SK-N-SH (cell line): ENCODE results near the gene LPCAT2.

Source experiments
- EP300 ChIP-seq, 2 experiments: IDR thresholded peaks; 2 replicates each; pipeline versions ENCODE4 v1.4.0 to v1.6.1; 2012; ENCODE audit warnings: borderline replicate concordance in 1 of 2, low read depth in 1 of 2, low read length in 1 of 2
- EZH2phosphoT487 ChIP-seq: fragments of 200-600 bp; sonication (generic); IDR thresholded peaks from 2 replicates; pipeline ENCODE4 v1.6.1; 2017; ENCODE audit warnings: low read depth, mixed run types, mild to moderate bottlenecking, antibody characterized with exemption, moderate library complexity, borderline replicate concordance
- MXI1 ChIP-seq: IDR thresholded peaks from 2 replicates; pipeline ENCODE4 v1.6.1; 2012; ENCODE audit warnings: mild to moderate bottlenecking, low read depth, low read length, improper control_type of control experiment
- NFIC ChIP-seq: IDR thresholded peaks from 2 replicates; pipeline ENCODE4 v1.4.0; 2012; ENCODE audit warnings: borderline replicate concordance
- NRF1 ChIP-seq: IDR thresholded peaks from 2 replicates; pipeline ENCODE4 v1.6.1; 2012; ENCODE audit warnings: low read depth, mild to moderate bottlenecking, low read length
- POLR2AphosphoS5 ChIP-seq: IDR thresholded peaks from 2 replicates; pipeline ENCODE4 v1.6.1; 2012; ENCODE audit warnings: low read depth, low read length
- RCOR1 ChIP-seq: fragments of 150-350 bp; IDR thresholded peaks from 2 replicates; pipeline ENCODE4 v1.6.1; 2017; ENCODE audit warnings: antibody characterized with exemption, low read length
- RFX5 ChIP-seq: IDR thresholded peaks from 2 replicates; pipeline ENCODE4 v1.6.1; 2012; ENCODE audit warnings: mild to moderate bottlenecking, improper control_type of control experiment, low read length
- TAF1 ChIP-seq: IDR thresholded peaks from 2 replicates; pipeline ENCODE4 v1.6.1; 2012; ENCODE audit warnings: low read depth, mild to moderate bottlenecking, low read length, moderate library complexity, borderline replicate concordance
- YY1 ChIP-seq: IDR thresholded peaks from 2 replicates; pipeline ENCODE4 v1.4.0; 2012; ENCODE audit warnings: low read depth, mild to moderate bottlenecking
- TF ChIP-seq, protein P1 (sequence below): fragments of 200-600 bp; sonication (generic); IDR thresholded peaks from 2 replicates; pipeline ENCODE4 v1.6.1; 2017; ENCODE audit warnings: antibody characterized with exemption, mild to moderate bottlenecking, moderate library complexity
- TF ChIP-seq, protein P2 (sequence below): IDR thresholded peaks from 2 replicates; pipeline ENCODE4 v1.6.1; 2012; ENCODE audit warnings: mild to moderate bottlenecking, low read depth, low read length, moderate library complexity
- TF ChIP-seq, protein P3 (sequence below): fragments of 150-350 bp; IDR thresholded peaks from 2 replicates; pipeline ENCODE4 v1.6.1; 2016; ENCODE audit warnings: mild to moderate bottlenecking, low read depth, low read length
- TF ChIP-seq, protein P4 (sequence below): IDR thresholded peaks from 2 replicates; pipeline ENCODE4 v1.4.0; 2012; ENCODE audit warnings: low read depth, borderline replicate concordance

GRCh38 chr16:55621771-55622170, 112.9 kb downstream of the LPCAT2 start:
- TF ChIP-seq EZH2phosphoT487 (no peak), NFIC (no peak), TAF1 (no peak), RFX5 (no peak), YY1 (no peak), EP300 (IDR thresholded peaks at IDR 0.05; ENCODE audit: borderline replicate concordance in 1 of 2, low read depth in 1 of 2, low read length in 1 of 2) (no peak), POLR2AphosphoS5 (no peak), MXI1 (no peak), NRF1 (no peak), RCOR1 (no peak)
- TF ChIP-seq, protein P1, sequence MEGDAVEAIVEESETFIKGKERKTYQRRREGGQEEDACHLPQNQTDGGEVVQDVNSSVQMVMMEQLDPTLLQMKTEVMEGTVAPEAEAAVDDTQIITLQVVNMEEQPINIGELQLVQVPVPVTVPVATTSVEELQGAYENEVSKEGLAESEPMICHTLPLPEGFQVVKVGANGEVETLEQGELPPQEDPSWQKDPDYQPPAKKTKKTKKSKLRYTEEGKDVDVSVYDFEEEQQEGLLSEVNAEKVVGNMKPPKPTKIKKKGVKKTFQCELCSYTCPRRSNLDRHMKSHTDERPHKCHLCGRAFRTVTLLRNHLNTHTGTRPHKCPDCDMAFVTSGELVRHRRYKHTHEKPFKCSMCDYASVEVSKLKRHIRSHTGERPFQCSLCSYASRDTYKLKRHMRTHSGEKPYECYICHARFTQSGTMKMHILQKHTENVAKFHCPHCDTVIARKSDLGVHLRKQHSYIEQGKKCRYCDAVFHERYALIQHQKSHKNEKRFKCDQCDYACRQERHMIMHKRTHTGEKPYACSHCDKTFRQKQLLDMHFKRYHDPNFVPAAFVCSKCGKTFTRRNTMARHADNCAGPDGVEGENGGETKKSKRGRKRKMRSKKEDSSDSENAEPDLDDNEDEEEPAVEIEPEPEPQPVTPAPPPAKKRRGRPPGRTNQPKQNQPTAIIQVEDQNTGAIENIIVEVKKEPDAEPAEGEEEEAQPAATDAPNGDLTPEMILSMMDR = no peak
- TF ChIP-seq, protein P2, sequence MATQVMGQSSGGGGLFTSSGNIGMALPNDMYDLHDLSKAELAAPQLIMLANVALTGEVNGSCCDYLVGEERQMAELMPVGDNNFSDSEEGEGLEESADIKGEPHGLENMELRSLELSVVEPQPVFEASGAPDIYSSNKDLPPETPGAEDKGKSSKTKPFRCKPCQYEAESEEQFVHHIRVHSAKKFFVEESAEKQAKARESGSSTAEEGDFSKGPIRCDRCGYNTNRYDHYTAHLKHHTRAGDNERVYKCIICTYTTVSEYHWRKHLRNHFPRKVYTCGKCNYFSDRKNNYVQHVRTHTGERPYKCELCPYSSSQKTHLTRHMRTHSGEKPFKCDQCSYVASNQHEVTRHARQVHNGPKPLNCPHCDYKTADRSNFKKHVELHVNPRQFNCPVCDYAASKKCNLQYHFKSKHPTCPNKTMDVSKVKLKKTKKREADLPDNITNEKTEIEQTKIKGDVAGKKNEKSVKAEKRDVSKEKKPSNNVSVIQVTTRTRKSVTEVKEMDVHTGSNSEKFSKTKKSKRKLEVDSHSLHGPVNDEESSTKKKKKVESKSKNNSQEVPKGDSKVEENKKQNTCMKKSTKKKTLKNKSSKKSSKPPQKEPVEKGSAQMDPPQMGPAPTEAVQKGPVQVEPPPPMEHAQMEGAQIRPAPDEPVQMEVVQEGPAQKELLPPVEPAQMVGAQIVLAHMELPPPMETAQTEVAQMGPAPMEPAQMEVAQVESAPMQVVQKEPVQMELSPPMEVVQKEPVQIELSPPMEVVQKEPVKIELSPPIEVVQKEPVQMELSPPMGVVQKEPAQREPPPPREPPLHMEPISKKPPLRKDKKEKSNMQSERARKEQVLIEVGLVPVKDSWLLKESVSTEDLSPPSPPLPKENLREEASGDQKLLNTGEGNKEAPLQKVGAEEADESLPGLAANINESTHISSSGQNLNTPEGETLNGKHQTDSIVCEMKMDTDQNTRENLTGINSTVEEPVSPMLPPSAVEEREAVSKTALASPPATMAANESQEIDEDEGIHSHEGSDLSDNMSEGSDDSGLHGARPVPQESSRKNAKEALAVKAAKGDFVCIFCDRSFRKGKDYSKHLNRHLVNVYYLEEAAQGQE = no peak
- TF ChIP-seq, protein P3, sequence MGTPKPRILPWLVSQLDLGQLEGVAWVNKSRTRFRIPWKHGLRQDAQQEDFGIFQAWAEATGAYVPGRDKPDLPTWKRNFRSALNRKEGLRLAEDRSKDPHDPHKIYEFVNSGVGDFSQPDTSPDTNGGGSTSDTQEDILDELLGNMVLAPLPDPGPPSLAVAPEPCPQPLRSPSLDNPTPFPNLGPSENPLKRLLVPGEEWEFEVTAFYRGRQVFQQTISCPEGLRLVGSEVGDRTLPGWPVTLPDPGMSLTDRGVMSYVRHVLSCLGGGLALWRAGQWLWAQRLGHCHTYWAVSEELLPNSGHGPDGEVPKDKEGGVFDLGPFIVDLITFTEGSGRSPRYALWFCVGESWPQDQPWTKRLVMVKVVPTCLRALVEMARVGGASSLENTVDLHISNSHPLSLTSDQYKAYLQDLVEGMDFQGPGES = no peak
- TF ChIP-seq, protein P4, sequence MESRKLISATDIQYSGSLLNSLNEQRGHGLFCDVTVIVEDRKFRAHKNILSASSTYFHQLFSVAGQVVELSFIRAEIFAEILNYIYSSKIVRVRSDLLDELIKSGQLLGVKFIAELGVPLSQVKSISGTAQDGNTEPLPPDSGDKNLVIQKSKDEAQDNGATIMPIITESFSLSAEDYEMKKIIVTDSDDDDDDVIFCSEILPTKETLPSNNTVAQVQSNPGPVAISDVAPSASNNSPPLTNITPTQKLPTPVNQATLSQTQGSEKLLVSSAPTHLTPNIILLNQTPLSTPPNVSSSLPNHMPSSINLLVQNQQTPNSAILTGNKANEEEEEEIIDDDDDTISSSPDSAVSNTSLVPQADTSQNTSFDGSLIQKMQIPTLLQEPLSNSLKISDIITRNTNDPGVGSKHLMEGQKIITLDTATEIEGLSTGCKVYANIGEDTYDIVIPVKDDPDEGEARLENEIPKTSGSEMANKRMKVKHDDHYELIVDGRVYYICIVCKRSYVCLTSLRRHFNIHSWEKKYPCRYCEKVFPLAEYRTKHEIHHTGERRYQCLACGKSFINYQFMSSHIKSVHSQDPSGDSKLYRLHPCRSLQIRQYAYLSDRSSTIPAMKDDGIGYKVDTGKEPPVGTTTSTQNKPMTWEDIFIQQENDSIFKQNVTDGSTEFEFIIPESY = no peak
